AG04450 (cell line): ENCODE data around the gene SLC33A1. TPM values are rescaled to one million over a fixed set of nuclear protein-coding genes. Genes with fewer than 3 reads are reported as not detected.
"Not testable (repeated sequence)": the region's sequence is repeated elsewhere in the genome, so short reads cannot be mapped to it uniquely, and the experiment has no call there.

Experiments used
- CTCF ChIA-PET: fragments of 300-600, 350-600 bp; formaldehyde crosslinking; extraction: SDS; loops from one replicate; lab custom pipeline; 2022; ENCODE audit warnings: antibody characterized with exemption, inconsistent platforms; lab: Charles Lee
- POLR2A ChIA-PET: fragments of 350-600 bp; formaldehyde crosslinking; extraction: SDS; loops from one replicate; lab custom pipeline; 2021; ENCODE audit warnings: antibody characterized with exemption, inconsistent platforms; lab: Yijun Ruan, JAX
- DNase-seq: peaks from one replicate; pipeline ENCODE4 v3.0.0-alpha.2; 2011; ENCODE audit warnings: low read depth, low spot score
- H3K27ac ChIP-seq: one replicate; pipeline ENCODE4 v1.5.1; 2012; ENCODE audit warnings: low read depth, low read length, control low read depth
- H3K27me3 ChIP-seq: one replicate; pipeline ENCODE4 v1.6.0; 2012; ENCODE audit warnings: low read length; ENCODE audit not compliant: control insufficient read depth, insufficient read depth
- H3K4me3 ChIP-seq: 2 replicates; pipeline ENCODE4 v1.5.1; 2011; ENCODE audit warnings: mild to moderate bottlenecking, low read depth, low read length, control low read depth
- H3K9me3 ChIP-seq: 2 replicates; pipeline ENCODE4 v1.5.1; 2012; ENCODE audit warnings: low read length; ENCODE audit not compliant: control insufficient read depth, insufficient read depth
- polyA plus RNA-seq: library from polyadenylated mRNA; depleted of rRNA; stranded (reverse); fragments of >200 nt; gene quantifications from 2 replicates; pipeline ENCODE4 v1.2.3, GENCODE V29; 2011
- TF ChIP-seq, protein P1 (sequence below): IDR thresholded peaks from 2 replicates; pipeline ENCODE4 v1.5.1; 2011; ENCODE audit warnings: low read depth, low read length, control low read depth, inconsistent platforms

Gene SLC33A1
- polyA plus RNA-seq, 1 experiment, result 27.8 TPM

DNA sequence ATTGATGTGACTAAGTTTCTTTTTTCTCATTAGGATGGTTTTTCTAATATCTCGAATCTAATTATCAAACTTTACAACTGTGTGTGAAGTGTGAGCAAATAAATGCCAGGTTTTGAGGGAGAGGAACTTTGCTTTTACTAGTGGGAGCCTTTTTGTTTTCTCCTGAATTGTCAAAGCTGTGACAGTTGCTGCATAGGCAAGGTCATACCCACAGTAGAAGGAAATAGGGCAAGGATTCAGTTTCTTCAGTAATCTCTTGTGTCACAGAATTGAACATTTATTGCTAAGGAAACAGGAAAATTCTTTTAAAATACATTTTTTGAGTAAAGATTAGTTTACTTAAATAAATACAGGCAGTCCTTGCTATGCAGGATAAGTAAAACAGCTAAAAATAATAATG is 35.7 kb upstream of the SLC33A1 start:
- Histone ChIP-seq H3K27me3 (no peaks in the 10 kb centered on the region), H3K27ac (no peak overlapping the region), H3K4me3 (no peak overlapping the region), H3K9me3 (no peaks in the 10 kb centered on the region)
- TF ChIP-seq, protein P1, sequence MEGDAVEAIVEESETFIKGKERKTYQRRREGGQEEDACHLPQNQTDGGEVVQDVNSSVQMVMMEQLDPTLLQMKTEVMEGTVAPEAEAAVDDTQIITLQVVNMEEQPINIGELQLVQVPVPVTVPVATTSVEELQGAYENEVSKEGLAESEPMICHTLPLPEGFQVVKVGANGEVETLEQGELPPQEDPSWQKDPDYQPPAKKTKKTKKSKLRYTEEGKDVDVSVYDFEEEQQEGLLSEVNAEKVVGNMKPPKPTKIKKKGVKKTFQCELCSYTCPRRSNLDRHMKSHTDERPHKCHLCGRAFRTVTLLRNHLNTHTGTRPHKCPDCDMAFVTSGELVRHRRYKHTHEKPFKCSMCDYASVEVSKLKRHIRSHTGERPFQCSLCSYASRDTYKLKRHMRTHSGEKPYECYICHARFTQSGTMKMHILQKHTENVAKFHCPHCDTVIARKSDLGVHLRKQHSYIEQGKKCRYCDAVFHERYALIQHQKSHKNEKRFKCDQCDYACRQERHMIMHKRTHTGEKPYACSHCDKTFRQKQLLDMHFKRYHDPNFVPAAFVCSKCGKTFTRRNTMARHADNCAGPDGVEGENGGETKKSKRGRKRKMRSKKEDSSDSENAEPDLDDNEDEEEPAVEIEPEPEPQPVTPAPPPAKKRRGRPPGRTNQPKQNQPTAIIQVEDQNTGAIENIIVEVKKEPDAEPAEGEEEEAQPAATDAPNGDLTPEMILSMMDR, result no peak
- no peak for DNase-seq
- ChIA-PET CTCF (interaction anchor here (1.1 kb wide), 1 partner anchor 20 kb away, joined by 3 read pairs; no protein-coding TSS in a partner anchor), POLR2A (no interaction called here)

DNA sequence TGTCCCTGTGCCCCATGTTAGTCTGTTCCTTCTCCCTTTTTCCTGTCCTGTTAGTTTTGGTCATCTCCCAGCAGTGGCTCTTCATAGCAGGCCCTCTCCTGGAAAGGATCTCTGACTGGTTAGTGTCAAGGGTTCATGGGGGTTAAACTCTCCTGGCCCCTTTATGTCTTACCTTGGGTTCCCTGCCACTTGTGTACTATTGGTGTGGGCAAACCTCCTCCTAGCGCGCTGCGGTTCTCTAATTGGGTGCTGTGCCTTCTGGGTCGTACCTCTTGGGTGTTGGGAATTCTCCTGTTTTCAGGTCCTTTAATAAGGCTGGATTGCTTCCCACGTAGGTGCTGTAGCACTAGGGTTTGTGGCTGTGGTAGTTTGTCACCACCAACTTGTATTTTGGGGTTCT is 35.0 kb upstream of the SLC33A1 start:
- TF ChIP-seq, protein P1, result no peak
- POLR2A ChIA-PET, result no interaction called here
- no peak overlapping the region for H3K4me3 ChIP-seq
- no peaks in the 10 kb centered on the region for H3K9me3 ChIP-seq
- no peak for DNase-seq
- CTCF ChIA-PET, result no interaction called here
- H3K27me3 ChIP-seq, result no peaks in the 10 kb centered on the region
- no peak overlapping the region for H3K27ac ChIP-seq

DNA sequence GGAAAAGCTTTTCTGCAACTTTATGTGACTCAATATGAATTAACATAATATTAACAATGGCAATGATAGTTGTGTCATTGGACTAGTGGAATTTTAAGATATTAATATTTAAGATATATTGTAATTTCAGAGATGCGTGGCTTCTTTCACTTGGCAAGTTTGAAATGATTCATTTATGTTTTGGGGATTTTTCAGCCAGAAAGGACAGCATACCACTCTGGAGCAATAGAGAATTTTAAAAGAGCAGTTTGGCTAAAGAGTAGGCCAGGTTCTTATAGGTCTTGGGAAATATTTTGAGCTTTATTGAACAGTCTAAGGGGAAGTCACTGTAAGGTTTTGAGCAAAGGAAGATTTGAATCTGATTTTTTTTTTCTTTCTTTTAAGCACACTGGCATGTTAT is 32.7 kb upstream of the SLC33A1 start:
- CTCF ChIA-PET, result interaction anchor here (1.0 kb wide), 1 partner anchor 135 kb away, joined by 3 read pairs; no protein-coding TSS in a partner anchor
- H3K27ac ChIP-seq, result no peak overlapping the region
- no peaks in the 10 kb centered on the region for H3K27me3 ChIP-seq
- TF ChIP-seq, protein P1, result no peak
- POLR2A ChIA-PET, result no interaction called here
- no peak for DNase-seq
- no peaks in the 10 kb centered on the region for H3K9me3 ChIP-seq
- H3K4me3 ChIP-seq, result no peak overlapping the region

DNA sequence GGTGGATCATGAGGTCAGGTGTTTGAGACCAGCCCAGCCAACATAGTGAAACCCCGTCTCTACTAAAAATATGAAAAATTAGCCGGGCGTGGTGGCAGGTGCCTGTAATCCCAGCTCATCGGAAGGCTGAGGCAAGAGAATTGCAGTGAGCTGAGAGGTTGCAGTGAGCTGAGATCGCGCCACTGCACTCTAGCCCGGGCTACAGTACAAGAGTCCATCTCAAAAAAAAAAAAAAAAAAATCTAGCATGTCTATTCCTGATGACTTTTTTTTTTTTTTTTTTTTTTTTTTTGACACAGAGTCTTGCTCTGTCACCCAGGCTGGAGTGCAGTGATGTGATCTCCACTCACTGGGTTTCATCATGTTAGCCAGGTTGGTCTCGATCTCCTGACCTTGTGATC is 32.1 kb upstream of the SLC33A1 start:
- H3K27me3 ChIP-seq, DNase-seq, H3K4me3 ChIP-seq, POLR2A ChIA-PET, H3K27ac ChIP-seq, H3K9me3 ChIP-seq: not testable (repeated sequence)
- CTCF ChIA-PET, result interaction anchor here (0.6 to 1.3 kb wide), 3 partner anchors 81 to 626 kb away, joined by 3 read pairs; partner anchors contain the start of gene C3orf33

DNA sequence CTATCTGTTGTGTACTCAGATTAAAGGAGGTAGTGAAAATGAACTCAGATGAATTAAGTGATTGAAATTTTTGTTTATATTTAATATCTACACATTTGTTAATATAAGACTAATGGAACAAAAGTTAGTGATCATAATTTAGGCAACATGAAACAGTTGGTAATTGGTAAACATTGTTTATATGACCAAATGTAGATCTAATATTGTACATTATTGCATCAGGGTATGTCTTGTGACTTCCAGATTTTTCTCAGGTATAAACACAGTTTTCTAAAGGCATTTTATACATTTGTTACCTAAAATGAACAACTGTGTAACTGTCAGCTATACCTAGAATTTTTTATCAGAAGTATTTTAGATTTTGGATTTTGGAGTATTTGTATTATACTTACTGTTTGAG is 31.1 kb upstream of the SLC33A1 start:
- Histone ChIP-seq H3K27me3 (no peaks in the 10 kb centered on the region), H3K27ac (no peak overlapping the region), H3K4me3 (no peak overlapping the region), H3K9me3 (no peaks in the 10 kb centered on the region)
- no peak for DNase-seq
- TF ChIP-seq, protein P1, result no peak
- ChIA-PET POLR2A (interaction anchor here (0.8 kb wide), 1 partner anchor 14 kb away, joined by 3 read pairs; no protein-coding TSS in a partner anchor), CTCF (interaction anchor here (0.8 to 1.3 kb wide), 3 partner anchors 8 to 80 kb away, joined by 3 read pairs; partner anchors contain the start of gene C3orf33)
